Endothelial cell of umbilical vein (primary cell): ENCODE data around the gene CCNT2.

ENCODE experiments used
- CTCF ChIP-seq, 2 donors: IDR thresholded peaks; 1 replicate in 1 of 2; 2 replicates in 1 of 2; pipeline ENCODE4 v1.5.1; 2011; ENCODE audit warnings: low read length in 2 of 2, mild to moderate bottlenecking in 2 of 2, moderate library complexity in 2 of 2, control low read depth in 1 of 2, inconsistent platforms in 1 of 2, low read depth in 1 of 2; ENCODE audit not compliant: insufficient read depth in 1 of 2; ENCODE audit errors: extremely low read depth in 1 of 2
- EZH2 ChIP-seq: IDR thresholded peaks from 2 replicates; pipeline ENCODE4 v1.6.1; 2012; ENCODE audit warnings: borderline replicate concordance, low read depth, mild to moderate bottlenecking, moderate library complexity, low read length, inconsistent platforms; ENCODE audit not compliant: severe bottlenecking
- FOS ChIP-seq: IDR thresholded peaks from 2 replicates; pipeline ENCODE4 v1.6.1; 2011; ENCODE audit warnings: mild to moderate bottlenecking, low read length, moderate library complexity, borderline replicate concordance; ENCODE audit not compliant: insufficient read depth
- GATA2 ChIP-seq: IDR thresholded peaks from 2 replicates; pipeline ENCODE4 v1.7.0; 2011; ENCODE audit warnings: low read depth, mild to moderate bottlenecking, moderate library complexity, mixed read lengths, low read length; ENCODE audit not compliant: insufficient read length, insufficient read depth
- JUN ChIP-seq: IDR thresholded peaks from 2 replicates; pipeline ENCODE4 v1.6.1; 2011; ENCODE audit warnings: borderline replicate concordance, low read depth; ENCODE audit not compliant: insufficient read length, insufficient read depth
- MAX ChIP-seq: IDR thresholded peaks from 2 replicates; pipeline ENCODE4 v1.6.1; 2011; ENCODE audit not compliant: insufficient read depth, insufficient read length
- MYC ChIP-seq: IDR thresholded peaks from one replicate; pipeline ENCODE4 v1.6.1; 2011; ENCODE audit warnings: mild to moderate bottlenecking, low read depth, low read length
- POLR2A ChIP-seq: IDR thresholded peaks from 2 replicates; pipeline ENCODE4 v1.6.1; 2012; ENCODE audit warnings: low read depth, mild to moderate bottlenecking, control low read depth, low read length
- POLR2AphosphoS5 ChIP-seq: IDR thresholded peaks from 2 replicates; pipeline ENCODE4 v1.6.1; 2012; ENCODE audit warnings: low read depth, mild to moderate bottlenecking, control low read depth, low read length, moderate library complexity; ENCODE audit not compliant: insufficient read depth

- TF ChIP-seq EZH2: no peak
- TF ChIP-seq MYC: no peak
- TF ChIP-seq POLR2A: no peak
- TF ChIP-seq MAX: no peak
- TF ChIP-seq CTCF (IDR thresholded peaks at IDR 0.05; ENCODE audit: extremely low read depth in 1 of 2, insufficient read depth in 1 of 2, low read depth in 1 of 2, low read length in 2 of 2): no peak
- no peak for TF ChIP-seq POLR2AphosphoS5
- no peak for TF ChIP-seq FOS
- no peak for TF ChIP-seq JUN
- TF ChIP-seq GATA2: no peak
Measured at GRCh38 chr2:134884435-134884834, 34.2 kb upstream of the CCNT2 start.
